C4-2B (cell line): ENCODE results near the gene PPP3R1.

Experiments
- CTCF ChIP-seq: fragments of 450-650 bp; conservative IDR thresholded peaks from 2 replicates; pipeline ENCODE4 v1.5.1; 2017; ENCODE audit warnings: mild to moderate bottlenecking
- ZFX ChIP-seq: fragments of 450-650 bp; IDR thresholded peaks from 2 replicates; pipeline ENCODE4 v1.6.1; 2017

- TF ChIP-seq CTCF: no peak
- no peak for TF ChIP-seq ZFX
Observed at GRCh38 chr2:68294913-68295312, 42.6 kb upstream of the PPP3R1 start.
